SK-N-MC (cell line): Measurements from ENCODE around the gene FJX1.

Source experiments
- DNase-seq: peaks from one replicate; pipeline ENCODE4 v3.0.0-alpha.2; 2011; ENCODE audit warnings: low read depth, low spot score
- H3K27ac ChIP-seq: fragments of 200-600 bp; sonication (generic); 2 replicates; pipeline ENCODE4 v1.5.1; 2016; ENCODE audit warnings: mixed run types
- H3K36me3 ChIP-seq: fragments of 200-600 bp; sonication (generic); 2 replicates; pipeline ENCODE4 v1.6.1; 2017; ENCODE audit warnings: antibody characterized with exemption, low read length, mixed read lengths; ENCODE audit not compliant: insufficient read depth
- H3K4me3 ChIP-seq: fragments of 200-600 bp; sonication (generic); 2 replicates; pipeline ENCODE4 v1.5.1; 2016
- H3K9ac ChIP-seq: fragments of 200-600 bp; sonication (generic); 2 replicates; pipeline ENCODE4 v1.8.0; 2017; ENCODE audit warnings: mixed run types, mixed read lengths; ENCODE audit not compliant: insufficient read length
- H3K9me3 ChIP-seq: fragments of 200-600 bp; sonication (generic); 2 replicates; pipeline ENCODE4 v1.6.1; 2017; ENCODE audit warnings: low read depth, mild to moderate bottlenecking, antibody characterized with exemption, low read length, moderate library complexity, mixed read lengths
- EZH2 ChIP-seq: fragments of 200-600 bp; sonication (generic); IDR thresholded peaks from one replicate; pipeline ENCODE4 v1.6.1; 2017; ENCODE audit warnings: antibody characterized with exemption
- FOXP2 ChIP-seq: optimal IDR thresholded peaks from 2 replicates; pipeline ENCODE3; 2011; ENCODE audit warnings: mild to moderate bottlenecking, moderate library complexity; ENCODE audit not compliant: insufficient read depth; ENCODE audit errors: extremely low read length, control extremely low read depth
- POLR2AphosphoS5 ChIP-seq: IDR thresholded peaks from 2 replicates; pipeline ENCODE4 v1.6.1; 2012; ENCODE audit warnings: mild to moderate bottlenecking, low read depth, low read length, borderline replicate concordance

FJX1 gene

GRCh38 chr11:35621620-35622019 is 3.4 kb downstream of the FJX1 start:
- H3K9me3 ChIP-seq, result no peaks in the 10 kb centered on the region
- DNase-seq, result peak; percentile 75
- H3K9ac ChIP-seq, result no peak overlapping the region
- no peak overlapping the region for H3K27ac ChIP-seq
- no peaks in the 10 kb centered on the region for H3K36me3 ChIP-seq
- TF ChIP-seq EZH2 (no peak), POLR2AphosphoS5 (peak; percentile 20; the same call in 1 of the 2 replicates)
- H3K4me3 ChIP-seq, result peak overlapping the region; percentile 46

GRCh38 chr11:35622070-35622469 is 3.8 kb downstream of the FJX1 start:
- H3K36me3 ChIP-seq, result no peaks in the 10 kb centered on the region
- no peak overlapping the region; the same call in 1 of the 2 replicates for H3K27ac ChIP-seq
- DNase-seq, result no peak
- no peak for TF ChIP-seq FOXP2
- TF ChIP-seq POLR2AphosphoS5, result no peak
- TF ChIP-seq EZH2, result no peak
- peak overlapping the region; percentile 46 for H3K4me3 ChIP-seq
- H3K9ac ChIP-seq, result no peak overlapping the region
- H3K9me3 ChIP-seq, result no peaks in the 10 kb centered on the region

DNA sequence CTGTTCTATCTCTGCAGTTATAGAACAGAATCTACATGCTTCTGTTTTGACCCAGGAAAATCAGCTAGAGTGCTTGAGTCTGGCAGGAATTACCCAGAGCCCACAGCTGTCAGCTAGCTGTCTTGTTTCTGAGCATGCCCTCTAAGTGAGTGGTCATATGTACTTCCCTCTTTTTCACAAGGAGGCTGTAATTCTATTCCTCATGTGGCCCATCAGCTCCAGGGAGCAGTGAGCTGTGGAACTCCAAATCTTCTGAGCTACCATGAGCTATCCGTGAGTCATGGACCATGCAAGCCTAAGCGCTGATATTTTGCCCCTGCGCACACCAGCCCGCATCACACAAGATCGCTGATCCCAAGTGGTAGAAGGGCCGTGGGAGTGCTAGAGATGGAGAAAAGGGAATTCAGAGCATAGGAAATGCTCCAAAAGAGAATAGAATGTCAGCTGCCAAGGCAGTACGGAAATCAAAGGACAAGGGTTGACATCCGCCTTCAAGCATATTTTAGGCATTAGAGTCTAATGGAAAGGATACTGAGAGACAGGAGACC is 5.4 kb downstream of the FJX1 start:
- TF ChIP-seq FOXP2 (no peak), EZH2 (no peak), POLR2AphosphoS5 (no peak)
- Histone ChIP-seq H3K9me3 (no peaks in the 10 kb centered on the region), H3K4me3 (no peak overlapping the region), H3K9ac (no peak overlapping the region), H3K36me3 (no peaks in the 10 kb centered on the region), H3K27ac (no peak overlapping the region)
- no peak for DNase-seq

- no peaks in the 10 kb centered on the region for H3K36me3 ChIP-seq
- no peak for DNase-seq
- no peaks in the 10 kb centered on the region for H3K9me3 ChIP-seq
- no peak overlapping the region for H3K27ac ChIP-seq
- TF ChIP-seq POLR2AphosphoS5, result no peak
- no peak for TF ChIP-seq FOXP2
- no peak for TF ChIP-seq EZH2
- no peak overlapping the region for H3K4me3 ChIP-seq
- H3K9ac ChIP-seq, result no peak overlapping the region
Observed at GRCh38 chr11:35624316-35624715, 6.1 kb downstream of the FJX1 start.

DNA sequence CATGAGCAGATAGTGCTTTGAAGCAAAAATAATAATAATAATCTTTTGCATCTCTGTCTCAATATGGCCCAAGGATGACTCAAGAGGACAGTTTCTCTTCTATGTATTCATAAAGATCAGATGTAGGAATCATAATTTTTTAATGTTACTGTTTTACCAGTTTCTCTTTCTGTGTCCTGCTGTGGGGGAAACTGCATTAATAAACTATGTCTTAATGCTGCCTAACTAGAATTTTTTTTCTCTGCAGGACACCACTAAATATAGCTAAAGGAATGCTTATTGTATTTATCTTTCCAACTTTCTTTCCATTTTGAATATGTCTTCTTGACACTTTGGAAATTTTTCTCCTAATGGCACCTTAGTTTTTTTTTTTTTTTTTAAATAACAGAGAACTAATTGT is 6.5 kb downstream of the FJX1 start:
- no peak for DNase-seq
- Histone ChIP-seq H3K9me3 (no peaks in the 10 kb centered on the region), H3K36me3 (no peaks in the 10 kb centered on the region), H3K9ac (no peak overlapping the region), H3K27ac (no peak overlapping the region), H3K4me3 (no peak overlapping the region)
- TF ChIP-seq POLR2AphosphoS5 (no peak), EZH2 (no peak), FOXP2 (no peak)

DNA sequence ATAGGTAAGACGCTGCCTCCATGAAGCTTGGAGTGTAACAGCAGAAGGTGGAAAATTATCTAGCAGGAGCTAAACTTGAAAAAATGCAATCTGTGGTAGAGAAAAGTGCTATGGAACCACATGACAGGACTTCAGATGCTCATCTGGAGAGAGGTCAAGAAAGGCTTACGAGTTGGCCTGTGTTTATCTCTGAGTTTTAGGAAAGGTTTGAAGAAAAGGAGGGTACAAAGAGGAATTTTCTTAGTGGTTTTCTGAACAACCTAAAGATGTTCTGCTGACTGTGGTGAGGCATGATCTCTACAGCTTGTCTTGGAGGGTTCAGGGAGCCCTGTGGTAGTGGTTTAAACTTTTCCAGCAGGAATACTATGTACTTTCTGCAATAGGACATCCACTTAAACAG is 8.2 kb downstream of the FJX1 start:
- Histone ChIP-seq H3K9ac (no peak overlapping the region), H3K4me3 (no peak overlapping the region), H3K9me3 (no peaks in the 10 kb centered on the region), H3K36me3 (no peaks in the 10 kb centered on the region), H3K27ac (no peak overlapping the region)
- DNase-seq, result no peak
- TF ChIP-seq POLR2AphosphoS5, result no peak
- TF ChIP-seq EZH2, result no peak
- no peak for TF ChIP-seq FOXP2

DNA sequence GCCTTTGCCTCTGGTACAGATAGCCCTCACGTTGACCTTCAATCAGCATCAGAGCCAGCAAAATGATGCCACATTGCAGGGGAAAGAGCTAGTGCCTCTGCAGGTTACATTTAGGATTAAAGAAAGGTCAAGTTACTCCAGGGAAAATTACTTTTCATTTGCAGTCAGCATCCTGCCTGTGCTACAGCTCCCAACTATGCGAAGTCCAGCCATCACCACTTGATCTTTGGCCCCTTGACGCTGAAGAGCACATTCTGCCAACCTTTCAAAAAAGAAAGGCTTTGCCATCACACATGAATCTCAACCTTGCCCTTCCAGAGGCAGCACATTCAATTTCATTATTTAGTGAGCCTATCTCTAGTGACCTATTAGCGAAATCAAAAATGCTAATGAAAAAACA is 11.3 kb downstream of the FJX1 start:
- Histone ChIP-seq H3K9me3 (no peaks in the 10 kb centered on the region), H3K36me3 (no peaks in the 10 kb centered on the region), H3K4me3 (no peak overlapping the region), H3K9ac (no peak overlapping the region), H3K27ac (no peak overlapping the region)
- TF ChIP-seq POLR2AphosphoS5 (no peak), FOXP2 (no peak), EZH2 (no peak)
- no peak for DNase-seq

GRCh38 chr11:35629914-35630313 is 11.7 kb downstream of the FJX1 start:
- H3K27ac ChIP-seq, result no peak overlapping the region
- no peak for DNase-seq
- TF ChIP-seq EZH2, result no peak
- no peak for TF ChIP-seq POLR2AphosphoS5
- TF ChIP-seq FOXP2, result no peak

DNA sequence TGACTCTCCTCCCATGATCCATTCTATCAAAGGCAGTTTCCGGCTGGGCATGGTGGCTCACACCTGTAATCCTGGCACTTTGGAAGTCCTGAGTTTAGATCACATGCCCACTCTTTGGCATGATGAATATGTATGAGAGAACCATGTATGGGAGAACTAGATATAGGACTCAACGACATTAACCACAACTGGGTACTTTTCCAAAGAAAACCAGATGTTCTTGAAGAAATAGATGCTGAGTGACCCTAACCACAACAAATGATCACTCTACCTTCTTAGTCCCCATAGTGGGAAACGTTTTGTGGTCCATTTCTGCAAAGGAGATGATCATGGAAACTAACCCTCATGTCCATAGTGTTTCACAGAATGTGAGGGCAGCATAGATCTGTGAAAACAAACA is 13.6 kb downstream of the FJX1 start:
- no peaks in the 10 kb centered on the region for H3K9me3 ChIP-seq
- no peak overlapping the region for H3K9ac ChIP-seq
- no peaks in the 10 kb centered on the region for H3K36me3 ChIP-seq
- no peak overlapping the region for H3K4me3 ChIP-seq
- TF ChIP-seq FOXP2 (no peak), EZH2 (no peak), POLR2AphosphoS5 (no peak)
- DNase-seq, result no peak
- no peak overlapping the region for H3K27ac ChIP-seq

More at GRCh38 chr11:35629914-35630313, 11.7 kb downstream of the FJX1 start:
- Histone ChIP-seq H3K4me3 (no peak overlapping the region), H3K36me3 (no peaks in the 10 kb centered on the region), H3K9me3 (no peaks in the 10 kb centered on the region), H3K9ac (no peak overlapping the region)
